Frontal cortex (tissue), 4 donors: Measurements from ENCODE around the gene RAB22A. TPM values are rescaled to one million over a fixed set of nuclear protein-coding genes. Genes with fewer than 3 reads are reported as not detected.
"Not testable (repeated sequence)": the region's sequence is repeated elsewhere in the genome, so short reads cannot be mapped to it uniquely, and the experiment has no call there.

ENCODE experiments used
- DNase-seq, 2 donors: peaks; one replicate each; pipeline ENCODE4 v3.0.0; 2012; ENCODE audit warnings: low spot score in 2 of 2
- FAIRE-seq: peaks from 2 replicates; lab custom pipeline; 2012; peaks lifted over from hg19 to GRCh38; lab: Jason Lieb, UNC
- total RNA-seq: library from RNA; depleted of rRNA; stranded (reverse); fragments of >200 nt; gene quantifications from one replicate; pipeline ENCODE4 v1.2.3, GENCODE V29; 2014
- donor health status: control.
- donor health status: control.
- donor health status: control.

RAB22A gene
- total RNA-seq, 1 donor from 2014 or later: 23.6 TPM

DNA sequence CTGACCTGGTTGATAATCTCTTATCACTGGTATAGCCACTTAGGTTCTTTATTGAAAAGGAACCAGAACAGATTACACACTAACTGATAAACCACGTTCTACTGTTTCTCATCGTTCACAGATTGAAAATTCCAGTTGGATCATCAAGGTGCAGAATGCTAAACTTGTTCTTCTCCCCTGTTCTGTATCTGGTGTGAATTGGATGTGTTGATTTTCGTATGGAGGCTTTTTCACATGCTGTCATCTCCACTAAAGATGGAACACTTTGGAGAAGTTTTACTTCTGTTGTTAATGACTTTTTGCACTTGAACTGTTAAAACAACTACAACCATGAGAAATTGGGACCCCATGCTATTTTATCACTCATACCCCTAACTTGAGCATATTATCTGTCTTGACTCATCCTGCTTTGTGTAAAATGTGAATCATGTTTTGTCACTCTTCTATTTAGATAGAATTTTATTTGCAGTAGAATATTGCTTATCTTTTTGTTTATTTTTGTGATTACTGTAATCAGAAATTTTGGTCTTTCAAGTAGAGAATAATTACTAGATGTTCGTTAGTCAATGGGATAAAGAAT, 97.0 kb downstream of the RAB22A start:
- DNase-seq (no peak), FAIRE-seq (no peak)

DNA sequence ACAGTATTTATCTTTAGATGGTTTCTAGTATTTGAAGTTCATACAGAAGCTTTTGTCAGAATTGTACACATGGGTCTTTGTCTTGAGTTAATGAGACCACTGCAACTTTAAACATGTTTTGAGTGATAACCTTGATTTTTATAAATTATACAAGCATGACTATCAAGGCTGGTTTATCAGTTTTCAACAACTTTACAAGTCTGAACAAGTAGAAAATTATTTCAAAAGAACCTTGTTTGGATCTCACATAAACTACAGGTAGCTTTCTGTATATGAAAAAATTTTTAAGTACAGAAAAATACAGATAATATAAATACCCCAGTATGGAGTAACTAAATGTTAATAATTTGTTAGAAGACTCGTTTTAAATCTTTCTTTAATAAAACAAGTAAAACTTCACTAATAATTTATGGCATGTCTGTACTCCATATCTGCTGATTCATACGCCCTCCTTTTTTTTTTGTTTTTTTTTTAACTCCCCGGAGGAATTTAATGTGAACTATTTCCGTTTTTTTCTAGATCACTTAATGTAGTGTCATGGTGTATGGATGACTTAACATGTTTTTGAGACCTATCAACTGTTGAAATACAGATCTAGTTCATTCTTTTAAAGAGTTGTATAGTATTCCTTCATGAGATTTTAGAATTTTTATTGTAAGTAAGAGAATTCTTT, 97.8 kb downstream of the RAB22A start:
- no peak for FAIRE-seq
- DNase-seq: no peak

DNA sequence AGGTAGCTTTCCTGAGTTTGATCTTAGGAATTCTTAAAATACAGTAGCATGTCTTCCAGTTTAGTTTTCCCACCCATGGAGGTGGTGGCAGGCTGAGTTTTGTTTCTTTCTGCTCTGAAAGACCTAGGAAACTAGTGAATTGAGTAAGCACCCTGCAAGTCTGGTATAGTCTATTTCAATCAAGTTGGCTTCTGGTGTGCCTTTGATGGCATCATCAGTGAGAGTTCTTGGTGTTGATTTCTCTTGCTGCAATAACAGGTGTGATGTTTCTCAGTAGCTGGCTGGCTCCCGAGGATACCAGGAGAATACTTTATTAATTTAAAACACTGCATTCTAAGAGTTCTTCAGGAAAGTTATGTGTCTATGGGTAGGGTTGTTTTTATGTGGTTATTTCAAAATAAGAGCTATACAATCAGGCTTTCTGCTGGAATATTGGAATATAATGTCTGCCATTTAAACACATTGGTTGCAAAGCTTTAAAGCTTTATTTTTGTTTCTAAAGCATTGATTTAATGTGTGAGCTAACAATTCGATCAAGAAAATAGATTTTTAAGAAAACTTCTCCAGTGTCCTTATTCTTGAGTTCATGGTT, 98.5 kb downstream of the RAB22A start:
- DNase-seq: no peak
- FAIRE-seq: no peak

- DNase-seq (peak in 1 of 2 donors; percentile 33), FAIRE-seq (no peak)
Measured at GRCh38 chr20:58408603-58409246, 99.2 kb downstream of the RAB22A start.

DNA sequence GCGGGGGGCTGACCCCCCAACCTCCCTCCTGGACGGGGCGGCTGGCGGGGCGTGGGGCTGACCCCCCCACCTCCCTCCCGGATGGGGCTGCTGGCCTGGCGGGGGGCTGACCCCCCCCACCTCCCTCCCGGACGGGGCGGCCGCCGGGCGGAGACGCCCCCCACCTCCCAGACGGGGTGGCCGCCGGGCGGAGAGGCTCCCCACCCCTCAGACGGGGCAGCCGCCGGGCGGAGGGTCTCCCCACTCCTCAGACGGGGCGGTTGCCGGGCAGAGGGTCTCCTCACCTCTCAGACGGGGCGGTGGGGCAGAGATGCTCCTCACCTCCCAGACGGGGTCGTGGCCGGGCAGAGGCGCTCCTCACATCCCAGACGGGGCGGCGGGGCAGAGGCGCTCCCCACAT, 104.7 kb downstream of the RAB22A start:
- not testable (repeated sequence) for FAIRE-seq, DNase-seq

DNA sequence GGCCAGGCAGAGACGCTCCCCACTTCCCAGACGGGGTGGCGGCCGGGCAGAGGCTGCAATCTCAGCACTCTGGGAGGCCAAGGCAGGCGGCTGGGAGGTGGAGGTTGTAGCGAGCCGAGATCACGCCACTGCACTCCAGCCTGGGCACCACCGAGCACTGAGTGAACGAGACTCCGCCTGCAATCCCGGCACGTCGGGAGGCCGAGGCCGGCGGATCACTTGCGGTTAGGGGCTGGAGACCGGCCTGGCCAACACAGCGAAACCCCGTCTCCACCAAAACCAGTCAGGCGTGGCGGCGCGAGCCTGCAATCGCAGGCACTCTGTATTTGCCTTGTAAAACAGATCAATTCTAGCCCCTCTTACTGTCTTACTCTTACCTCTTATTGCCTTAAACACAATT, 105.3 kb downstream of the RAB22A start:
- not testable (repeated sequence) for FAIRE-seq, DNase-seq

DNA sequence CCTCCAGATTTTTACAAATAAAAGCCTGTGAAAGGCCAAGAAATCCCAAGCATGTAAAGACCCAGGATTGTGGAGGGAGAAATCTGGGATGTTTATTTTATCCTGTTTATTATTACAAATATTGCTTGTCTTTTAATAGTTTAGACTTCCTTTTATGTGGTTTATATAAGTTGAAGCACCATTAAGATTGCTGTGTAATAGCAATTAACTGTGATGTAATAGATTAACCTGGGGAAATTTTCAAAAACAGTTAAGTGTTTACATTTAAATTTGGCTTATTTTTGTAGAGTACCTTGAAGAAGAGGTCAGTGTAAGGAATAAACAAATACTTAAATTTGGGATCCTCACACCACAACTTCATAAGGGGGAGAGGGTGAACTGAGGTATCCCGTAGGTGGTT, 106.5 kb downstream of the RAB22A start:
- FAIRE-seq: no peak
- DNase-seq: no peak

DNA sequence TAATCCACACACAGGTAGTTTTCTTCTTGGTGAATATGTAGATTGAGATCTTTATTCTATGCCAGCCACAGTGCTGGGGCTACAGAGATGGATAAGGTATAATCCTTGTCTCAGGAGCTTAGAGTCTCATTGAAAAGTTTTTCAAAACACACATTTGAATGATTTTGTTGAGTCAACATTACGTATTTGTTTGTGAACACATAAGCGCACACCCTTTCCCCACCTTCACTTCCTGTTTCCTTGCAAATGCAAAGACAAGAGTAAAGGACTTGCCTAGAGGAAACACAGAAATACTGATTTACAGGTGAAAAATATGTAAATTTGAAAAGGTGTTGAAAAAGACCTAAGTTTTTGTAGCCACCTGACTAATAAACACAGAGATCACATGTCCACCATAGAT, 107.3 kb downstream of the RAB22A start:
- DNase-seq (no peak), FAIRE-seq (no peak)

Other genes with a start within 250 kb of the RAB22A start
- gene ANKRD60, start 81.1 kb upstream of the RAB22A start, total RNA-seq: not detected
- gene VAPB, start 79.5 kb downstream of the RAB22A start, total RNA-seq: 16.3 TPM
- not detected for gene APCDD1L, start 205.7 kb downstream of the RAB22A start, total RNA-seq